NT2/D1 (cell line): ENCODE data around the gene RGL2.

Experiments
- SUZ12 ChIP-seq: IDR thresholded peaks from 2 replicates; pipeline ENCODE4 v1.6.1; 2011; ENCODE audit not compliant: insufficient read length, insufficient read depth; ENCODE audit errors: extremely low read depth
- YY1 ChIP-seq: IDR thresholded peaks from 2 replicates; pipeline ENCODE4 v1.6.1; 2011; ENCODE audit not compliant: insufficient read length, insufficient read depth
- ZNF274 ChIP-seq: IDR thresholded peaks from 2 replicates; pipeline ENCODE4 v1.6.1; 2011; ENCODE audit warnings: mild to moderate bottlenecking, low read depth, low read length

DNA sequence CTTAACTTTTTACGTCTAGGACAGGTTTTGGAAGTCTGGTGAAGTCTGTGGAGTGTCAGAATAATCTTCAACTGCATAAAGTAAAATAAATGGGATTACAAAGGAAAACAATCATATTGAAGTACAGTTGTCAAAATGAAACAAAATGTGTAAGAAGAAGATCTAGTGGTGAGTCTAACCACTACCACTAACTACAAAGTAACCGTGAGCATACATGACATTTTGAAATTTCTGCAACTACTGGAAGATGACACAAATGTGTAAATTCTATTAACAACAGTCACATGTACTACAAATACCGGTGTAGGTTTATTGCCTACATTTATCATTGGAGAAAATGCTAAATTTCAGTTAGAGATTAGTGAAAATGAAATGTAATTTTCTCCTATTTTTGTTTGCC lies 56.8 kb downstream of the RGL2 start:
- TF ChIP-seq ZNF274 (no peak), YY1 (no peak), SUZ12 (no peak)
